GM18951 (cell line): ENCODE data around the gene DNAJC8.

Experiments
- POLR2A ChIP-seq: IDR thresholded peaks from 4 replicates; pipeline ENCODE4 v1.6.1; 2011; ENCODE audit warnings: mild to moderate bottlenecking; ENCODE audit not compliant: insufficient read length, insufficient read depth; ENCODE audit errors: extremely low read depth
- in situ Hi-C: fragments of 300-500 bp; cut with MboI; formaldehyde crosslinking; loops from one replicate; pipeline ENCODE4 v1.12.0; 2022; ENCODE audit warnings: low sequenced_read_pairs, mixed read lengths, inconsistent platforms; ENCODE audit not compliant: unreplicated experiment

DNAJC8 gene

GRCh38 chr1:28232558-28233263 is at the start of gene DNAJC8:
Gene DNAJC8 (minus strand): TSS chr1:28233029. CDS start chr1:28232998, 31 bp downstream.
- in situ Hi-C loops = no loop called here
- TF ChIP-seq POLR2A = peak; percentile 84

GRCh38 chr1:28281608-28282425 is 49.0 kb upstream of the DNAJC8 start:
- in situ Hi-C loops = no loop called here
- no peak for TF ChIP-seq POLR2A

GRCh38 chr1:28280977-28281381 is 48.1 kb upstream of the DNAJC8 start:
- TF ChIP-seq POLR2A = no peak
- in situ Hi-C loops = no loop called here

DNA sequence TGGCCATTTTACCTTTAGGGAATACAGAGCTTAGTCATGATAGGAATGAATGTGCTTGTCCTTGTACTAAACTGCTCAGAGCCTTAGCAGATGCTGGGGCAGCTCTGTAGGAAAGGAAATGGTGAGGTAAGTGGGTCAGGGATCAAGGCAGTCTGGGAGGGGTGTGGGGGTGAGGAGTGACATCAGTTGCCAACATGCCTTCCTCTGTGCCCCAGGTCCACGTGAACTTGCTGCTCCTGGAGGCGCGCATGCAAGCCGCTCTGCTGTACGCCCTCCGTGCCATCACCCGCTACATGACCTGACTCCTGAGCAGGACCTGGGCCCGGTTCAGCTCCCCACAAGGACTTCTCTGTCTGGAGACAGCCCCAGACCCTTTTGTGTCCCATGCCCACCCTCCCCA is 47.7 kb upstream of the DNAJC8 start:
- TF ChIP-seq POLR2A = no peak
- in situ Hi-C loops = no loop called here

- TF ChIP-seq POLR2A = no peak
- in situ Hi-C loops = no loop called here
Measured at GRCh38 chr1:28279721-28280120, 46.9 kb upstream of the DNAJC8 start.

GRCh38 chr1:28278763-28279162 is 45.9 kb upstream of the DNAJC8 start:
- in situ Hi-C loops = no loop called here
- no peak for TF ChIP-seq POLR2A

GRCh38 chr1:28273216-28273860 is 40.5 kb upstream of the DNAJC8 start:
- in situ Hi-C loops = no loop called here
- TF ChIP-seq POLR2A = no peak

GRCh38 chr1:28272215-28272852 is 39.5 kb upstream of the DNAJC8 start:
- in situ Hi-C loops = no loop called here
- TF ChIP-seq POLR2A = no peak

GRCh38 chr1:28269529-28269928 is 36.7 kb upstream of the DNAJC8 start:
- in situ Hi-C loops = no loop called here

DNA sequence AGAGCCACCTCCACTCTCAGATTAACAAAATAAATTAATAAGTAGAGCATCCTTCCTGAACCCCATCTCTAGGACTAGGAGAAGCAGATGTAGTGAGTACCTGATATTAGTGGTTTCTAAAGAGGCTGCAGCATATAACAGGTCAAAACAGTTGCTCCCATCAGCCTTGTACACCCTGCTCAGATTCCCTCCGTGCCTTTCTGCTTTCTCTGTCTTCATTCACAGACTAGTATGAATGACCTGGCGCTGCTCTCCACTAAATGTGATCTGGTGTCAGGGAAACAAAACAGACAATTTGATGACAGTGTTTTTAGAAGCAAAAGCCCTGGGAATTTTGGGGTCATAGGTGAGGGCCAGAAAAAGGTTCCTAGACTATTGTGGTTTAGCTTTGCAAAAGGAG is 34.8 kb upstream of the DNAJC8 start:
- in situ Hi-C loops = no loop called here
- no peak for TF ChIP-seq POLR2A

More at GRCh38 chr1:28269529-28269928, 36.7 kb upstream of the DNAJC8 start:
- TF ChIP-seq POLR2A = no peak

DNA sequence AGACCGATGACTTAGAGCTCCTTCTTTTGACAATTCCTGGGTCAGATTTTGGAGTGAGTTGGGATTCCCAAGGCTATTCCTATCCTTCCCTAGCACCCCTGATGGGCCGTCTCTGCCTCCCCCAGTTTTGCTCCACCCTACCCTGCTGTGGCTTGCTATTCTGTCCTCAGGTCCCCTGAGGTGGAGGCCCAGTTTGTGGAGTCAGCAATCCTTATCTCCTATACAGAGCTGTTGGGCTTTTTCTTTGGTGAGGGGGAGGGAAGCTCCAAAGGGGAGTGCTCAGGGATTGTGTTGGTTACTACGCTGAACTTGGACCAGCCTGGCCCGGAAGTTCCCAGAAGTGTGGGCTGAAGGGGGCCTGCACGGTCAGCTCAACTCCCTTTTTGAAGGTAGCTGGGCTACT is 34.1 kb upstream of the DNAJC8 start:
- TF ChIP-seq POLR2A = no peak
- in situ Hi-C loops = no loop called here

DNA sequence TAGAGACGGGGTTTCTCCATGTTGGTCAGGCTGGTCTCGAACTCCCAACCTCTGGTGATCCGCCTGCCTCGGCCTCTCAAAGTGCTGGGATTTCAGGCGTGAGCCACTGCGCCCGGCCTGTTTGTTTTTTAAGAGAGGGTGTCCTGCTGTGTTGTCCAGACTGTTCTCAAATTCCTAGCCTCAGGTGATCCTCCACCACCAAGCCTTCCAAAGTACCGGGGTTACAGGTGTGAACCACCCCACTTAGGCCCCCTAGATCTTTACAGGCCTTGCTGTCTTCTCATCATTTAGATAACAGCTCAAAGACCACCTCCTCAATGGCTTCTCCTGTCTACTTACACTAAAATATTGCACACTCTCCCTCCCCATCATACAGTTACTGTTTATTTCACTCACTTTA is 32.7 kb upstream of the DNAJC8 start:
- in situ Hi-C loops = no loop called here
- TF ChIP-seq POLR2A = no peak

DNA sequence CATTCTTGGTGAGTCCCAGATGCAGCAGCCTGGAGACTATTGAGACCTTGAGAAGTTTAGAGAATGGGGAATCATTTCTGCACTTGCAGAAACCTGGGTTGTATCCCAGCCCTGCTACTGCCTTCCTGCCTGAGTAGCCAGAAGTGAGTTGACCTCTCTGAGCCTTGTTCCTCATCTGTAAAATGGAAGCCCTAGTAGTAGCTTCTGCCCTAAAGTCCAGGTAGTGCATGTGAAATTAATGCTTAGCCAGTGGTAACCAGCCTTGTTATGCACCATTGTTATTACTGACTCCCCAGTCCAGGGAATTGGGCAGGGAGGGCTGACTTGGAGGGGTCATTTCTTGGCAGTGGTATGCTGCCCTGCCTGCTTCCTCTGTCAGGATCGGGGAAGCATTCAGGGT is 32.1 kb upstream of the DNAJC8 start:
- in situ Hi-C loops = no loop called here
- no peak for TF ChIP-seq POLR2A

GRCh38 chr1:28260803-28261174 is 28.0 kb upstream of the DNAJC8 start:
- in situ Hi-C loops = no loop called here
- TF ChIP-seq POLR2A = no peak
